GM19395 (cell line): Measurements from ENCODE around the gene WDFY3.
"Not testable (repeated sequence)": the region's sequence is repeated elsewhere in the genome, so short reads cannot be mapped to it uniquely, and the experiment has no call there.

ENCODE experiments used
- ATAC-seq: cut with Tn5 transposase; IDR thresholded peaks from one replicate; pipeline ENCODE4 v1.9.1; 2021; ENCODE audit warnings: mild to moderate bottlenecking, moderate library complexity; ENCODE audit not compliant: unreplicated experiment

Gene WDFY3

GRCh38 chr4:84862064-84862463 lies 104.4 kb downstream of the WDFY3 start:
- no peak for ATAC-seq

GRCh38 chr4:84857296-84857695 lies 109.2 kb downstream of the WDFY3 start:
- no peak for ATAC-seq

GRCh38 chr4:84856468-84857049 lies 109.9 kb downstream of the WDFY3 start:
- ATAC-seq = no peak

- ATAC-seq = no peak
Measured at GRCh38 chr4:84855774-84856173, 110.7 kb downstream of the WDFY3 start.

GRCh38 chr4:84852081-84852480 lies 114.4 kb downstream of the WDFY3 start:
- no peak for ATAC-seq

GRCh38 chr4:84849051-84849640 lies 117.3 kb downstream of the WDFY3 start:
- no peak for ATAC-seq

GRCh38 chr4:84848432-84848831 lies 118.1 kb downstream of the WDFY3 start:
- ATAC-seq = no peak

GRCh38 chr4:84847978-84848377 lies 118.5 kb downstream of the WDFY3 start:
- no peak for ATAC-seq

- no peak for ATAC-seq
Measured at GRCh38 chr4:84846985-84847384, 119.5 kb downstream of the WDFY3 start.

GRCh38 chr4:84841435-84841834 lies 125.1 kb downstream of the WDFY3 start:
- no peak for ATAC-seq

- ATAC-seq = no peak
Measured at GRCh38 chr4:84837751-84838150, 128.7 kb downstream of the WDFY3 start.

- not testable (repeated sequence) for ATAC-seq
Measured at GRCh38 chr4:84829633-84830032, 136.9 kb downstream of the WDFY3 start.

- no peak for ATAC-seq
Measured at GRCh38 chr4:84826681-84827080, 139.8 kb downstream of the WDFY3 start.

GRCh38 chr4:84825701-84826341 lies 140.7 kb downstream of the WDFY3 start:
- ATAC-seq = no peak

GRCh38 chr4:84821064-84821463 lies 145.4 kb downstream of the WDFY3 start:
- ATAC-seq = no peak

- no peak for ATAC-seq
Measured at GRCh38 chr4:84814094-84814750, 152.3 kb downstream of the WDFY3 start.

GRCh38 chr4:84809946-84810345 lies 156.5 kb downstream of the WDFY3 start:
- no peak for ATAC-seq

GRCh38 chr4:84808332-84808731 lies 158.2 kb downstream of the WDFY3 start:
- no peak for ATAC-seq

- ATAC-seq = not testable (repeated sequence)
Measured at GRCh38 chr4:84806541-84806940, 159.9 kb downstream of the WDFY3 start.

- no peak for ATAC-seq
Measured at GRCh38 chr4:84804136-84804535, 162.4 kb downstream of the WDFY3 start.

GRCh38 chr4:84803720-84804119 lies 162.8 kb downstream of the WDFY3 start:
- no peak for ATAC-seq

- ATAC-seq = no peak
Measured at GRCh38 chr4:84803116-84803515, 163.4 kb downstream of the WDFY3 start.
